SU-DHL-6 (cell line): ENCODE measurements around the gene VAPB.

ENCODE experiments used
- H2AFZ ChIP-seq: fragments of 200-600 bp; sonication (generic); 2 replicates; pipeline ENCODE4 v1.6.1; 2014; ENCODE audit warnings: low read depth, mild to moderate bottlenecking, moderate library complexity, mixed read lengths, antibody characterized with exemption, low read length; ENCODE audit not compliant: severe bottlenecking
- H3F3A ChIP-seq: fragments of 200-600 bp; shearing (Covaris generic); 2 replicates; pipeline ENCODE4 v1.6.0; 2016; ENCODE audit warnings: antibody characterized with exemption, mild to moderate bottlenecking; ENCODE audit not compliant: insufficient read depth
- H3K27ac ChIP-seq: fragments of 200-600 bp; sonication (generic); 2 replicates; pipeline ENCODE4 v1.5.1; 2016; ENCODE audit warnings: low read depth, mild to moderate bottlenecking, low read length, moderate library complexity, mixed read lengths
- H3K27me3 ChIP-seq: fragments of 200-600 bp; sonication (generic), shearing (Covaris generic); 2 replicates; pipeline ENCODE4 v1.6.0; 2014; ENCODE audit warnings: mild to moderate bottlenecking, low read length
- H3K36me3 ChIP-seq: fragments of 200-600 bp; sonication (generic); 2 replicates; pipeline ENCODE4 v1.6.1; 2014; ENCODE audit warnings: mild to moderate bottlenecking, low read length, mixed read lengths
- H3K4me2 ChIP-seq: fragments of 300-600, 200-600 bp; shearing (Covaris generic), sonication (generic); 2 replicates; pipeline ENCODE4 v1.6.0; 2014; ENCODE audit warnings: low read length, low read depth, mild to moderate bottlenecking; ENCODE audit not compliant: poor library complexity, severe bottlenecking
- H3K4me3 ChIP-seq: fragments of 200-600 bp; sonication (generic); 2 replicates; pipeline ENCODE4 v1.5.1; 2014; ENCODE audit warnings: antibody characterized with exemption, low read length, mild to moderate bottlenecking, mixed read lengths; ENCODE audit not compliant: insufficient read depth, poor library complexity, severe bottlenecking
- H3K79me2 ChIP-seq: fragments of 200-600 bp; sonication (generic); 2 replicates; pipeline ENCODE4 v1.6.1; 2014; ENCODE audit warnings: mild to moderate bottlenecking, low read length, moderate library complexity; ENCODE audit not compliant: insufficient read depth
- H3K9ac ChIP-seq: fragments of 200-600 bp; sonication (generic); 2 replicates; pipeline ENCODE4 v1.7.0; 2014; ENCODE audit warnings: mild to moderate bottlenecking, low read length
- H3K9me2 ChIP-seq: fragments of 200-600 bp; sonication (generic); replicated peaks from 2 replicates; pipeline ENCODE4 v1.6.1; 2014; ENCODE audit warnings: low read length; ENCODE audit not compliant: insufficient read depth
- H3K9me3 ChIP-seq: fragments of 200-600 bp; sonication (generic); 2 replicates; pipeline ENCODE4 v1.6.1; 2014; ENCODE audit warnings: low read length, mixed read lengths; ENCODE audit not compliant: insufficient read depth
- H4K20me1 ChIP-seq: fragments of 200-600 bp; sonication (generic); 2 replicates; pipeline ENCODE4 v1.6.1; 2014; ENCODE audit warnings: low read depth, mild to moderate bottlenecking, antibody characterized with exemption, low read length, moderate library complexity, mixed read lengths
- CTCF ChIP-seq: fragments of 200-600 bp; sonication (generic); IDR thresholded peaks from one replicate; pipeline ENCODE4 v1.5.1; 2017; ENCODE audit warnings: antibody characterized with exemption, mild to moderate bottlenecking, low read length, moderate library complexity; ENCODE audit not compliant: insufficient read depth, poor library complexity, severe bottlenecking
- EZH2phosphoT487 ChIP-seq: fragments of 200-600 bp; sonication (generic), shearing (Covaris generic); conservative IDR thresholded peaks from 2 replicates; pipeline ENCODE4 v1.6.1; 2018; ENCODE audit warnings: mild to moderate bottlenecking, antibody characterized with exemption, low read length, moderate library complexity, mixed read lengths

The VAPB gene

GRCh38 chr20:58416057-58416456 lies 27.0 kb downstream of the VAPB start:
- peaks cover 63% of the 10 kb centered on the region for H3K79me2 ChIP-seq
- H4K20me1 ChIP-seq: peaks cover 19% of the 10 kb centered on the region
- H3K27ac ChIP-seq: no peak overlapping the region

GRCh38 chr20:58416835-58417234 lies 27.8 kb downstream of the VAPB start:
- H3K4me3 ChIP-seq: no peak overlapping the region
- H2AFZ ChIP-seq: no peak overlapping the region
- H3K27me3 ChIP-seq: no peaks in the 10 kb centered on the region
- H3F3A ChIP-seq: 0 out of 2 replicates have a peak, but pooled peaks cover 5% of the 10 kb centered on the region
- H3K36me3 ChIP-seq: peaks cover 6% of the 10 kb centered on the region; the same call in 1 of the 2 replicates
- H4K20me1 ChIP-seq: peaks cover 19% of the 10 kb centered on the region
- no peaks in the 10 kb centered on the region for H3K9me2 ChIP-seq
- H3K9me3 ChIP-seq: no peaks in the 10 kb centered on the region
- no peak overlapping the region for H3K27ac ChIP-seq
- no peak overlapping the region for H3K9ac ChIP-seq
- H3K4me2 ChIP-seq: no peak overlapping the region
- H3K79me2 ChIP-seq: peaks cover 62% of the 10 kb centered on the region
- TF ChIP-seq CTCF (no peak), EZH2phosphoT487 (no peak)

More at GRCh38 chr20:58416057-58416456, 27.0 kb downstream of the VAPB start:
- Histone ChIP-seq H3K36me3 (peaks cover 6% of the 10 kb centered on the region; the same call in 1 of the 2 replicates), H2AFZ (no peak overlapping the region), H3K9me2 (no peaks in the 10 kb centered on the region), H3K27me3 (no peaks in the 10 kb centered on the region), H3K4me2 (no peak overlapping the region), H3K4me3 (no peak overlapping the region), H3K9ac (no peak overlapping the region), H3F3A (0 out of 2 replicates have a peak, but pooled peaks cover 5% of the 10 kb centered on the region), H3K9me3 (no peaks in the 10 kb centered on the region)
- TF ChIP-seq EZH2phosphoT487 (no peak), CTCF (no peak)

GRCh38 chr20:58417438-58417837 lies 28.4 kb downstream of the VAPB start:
- TF ChIP-seq CTCF: no peak
- TF ChIP-seq EZH2phosphoT487: no peak
- H3K9me3 ChIP-seq: no peaks in the 10 kb centered on the region
- no peak overlapping the region for H3K9ac ChIP-seq
- H3K27ac ChIP-seq: no peak overlapping the region
- H3K27me3 ChIP-seq: no peaks in the 10 kb centered on the region
- H3K4me2 ChIP-seq: no peak overlapping the region
- peaks cover 19% of the 10 kb centered on the region for H4K20me1 ChIP-seq
- peaks cover 6% of the 10 kb centered on the region; the same call in 1 of the 2 replicates for H3K36me3 ChIP-seq
- no peaks in the 10 kb centered on the region for H3K9me2 ChIP-seq
- H3F3A ChIP-seq: 0 out of 2 replicates have a peak, but pooled peaks cover 5% of the 10 kb centered on the region
- no peak overlapping the region for H3K4me3 ChIP-seq
- H2AFZ ChIP-seq: no peak overlapping the region
- H3K79me2 ChIP-seq: peaks cover 62% of the 10 kb centered on the region
